DND-41 (cell line): ENCODE results near the gene UBC.

Source experiments
- ATAC-seq: fragments of 200-7000 bp; cut with Tn5 transposase; 3 replicates; pipeline ENCODE4 v1.9.1; 2021; ENCODE audit warnings: low read depth; ENCODE audit not compliant: insufficient read depth
- DNase-seq: peaks from one replicate; pipeline ENCODE4 v3.0.0-alpha.2; 2020
- H2AFZ ChIP-seq: 2 replicates; pipeline ENCODE4 v1.6.0; 2012; ENCODE audit warnings: low read depth, low read length
- H3K27ac ChIP-seq: 2 replicates; pipeline ENCODE4 v1.5.1; 2012; ENCODE audit warnings: low read length, inconsistent platforms
- H3K27me3 ChIP-seq: fragments of 200-600 bp; sonication (generic); 2 replicates; pipeline ENCODE4 v1.6.0; 2012; ENCODE audit warnings: low read length, mild to moderate bottlenecking, inconsistent platforms; ENCODE audit not compliant: insufficient read depth, poor library complexity
- H3K36me3 ChIP-seq: 2 replicates; pipeline ENCODE4 v1.5.1; 2012; ENCODE audit warnings: low read length, inconsistent platforms; ENCODE audit not compliant: insufficient read depth
- H3K4me1 ChIP-seq: 2 replicates; pipeline ENCODE4 v1.5.1; 2012; ENCODE audit warnings: mild to moderate bottlenecking, low read length; ENCODE audit not compliant: insufficient read depth
- H3K4me2 ChIP-seq: 2 replicates; pipeline ENCODE4 v1.6.0; 2012; ENCODE audit warnings: mild to moderate bottlenecking, moderate library complexity, low read length, inconsistent platforms; ENCODE audit not compliant: insufficient read depth
- H3K4me3 ChIP-seq, 2 experiments: fragments of 200-600 bp in 1 of 2; shearing (Covaris generic) in 1 of 2; 2 replicates each; pipeline ENCODE4 v1.5.1; 2012 to 2016; ENCODE audit warnings: inconsistent platforms in 2 of 2, low read length in 2 of 2, mild to moderate bottlenecking in 2 of 2, low read depth in 1 of 2, moderate library complexity in 1 of 2
- H3K79me2 ChIP-seq: 2 replicates; pipeline ENCODE4 v1.6.0; 2012; ENCODE audit warnings: low read length, inconsistent platforms; ENCODE audit not compliant: insufficient read depth
- H3K9ac ChIP-seq: 2 replicates; pipeline ENCODE4 v1.6.0; 2012; ENCODE audit warnings: low read depth, mild to moderate bottlenecking, inconsistent platforms, low read length, moderate library complexity
- H3K9me3 ChIP-seq: 2 replicates; pipeline ENCODE4 v1.5.1; 2012; ENCODE audit warnings: low read length, moderate library complexity, mild to moderate bottlenecking, inconsistent platforms; ENCODE audit not compliant: insufficient read depth, severe bottlenecking
- H4K20me1 ChIP-seq: 2 replicates; pipeline ENCODE4 v1.6.0; 2012; ENCODE audit warnings: low read length; ENCODE audit not compliant: insufficient read depth
- EZH2 ChIP-seq: IDR thresholded peaks from 3 replicates; pipeline ENCODE4 v1.6.1; 2012; ENCODE audit warnings: borderline replicate concordance, low read depth, mild to moderate bottlenecking, moderate library complexity, low read length, inconsistent platforms; ENCODE audit not compliant: severe bottlenecking
- TF ChIP-seq, protein P1 (sequence below): IDR thresholded peaks from 2 replicates; pipeline ENCODE4 v1.5.1; 2012; ENCODE audit warnings: borderline replicate concordance, low read length, moderate library complexity, mild to moderate bottlenecking; ENCODE audit not compliant: poor library complexity, severe bottlenecking; ENCODE audit errors: extremely low read depth

UBC gene

DNA sequence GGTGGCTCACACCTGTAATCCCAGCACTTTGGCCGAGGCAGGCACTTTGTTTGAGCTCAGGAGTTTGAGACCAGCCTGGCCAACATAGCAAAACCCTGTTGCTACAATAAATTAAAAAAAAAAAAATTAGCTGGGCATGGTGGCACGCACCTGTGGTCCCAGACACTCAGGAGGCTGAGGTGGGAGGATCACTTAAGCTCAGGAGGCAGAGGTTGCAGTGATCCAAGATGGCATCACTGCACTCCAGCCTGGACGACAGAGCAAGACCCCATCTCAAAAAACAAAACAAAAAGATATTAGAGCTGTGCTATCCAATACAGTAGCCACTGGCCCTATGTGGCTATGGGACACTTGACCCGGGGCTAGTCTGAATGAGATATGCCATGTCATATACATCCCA, 43.9 kb downstream of the UBC start:
- DNase-seq (no peak), ATAC-seq (no peak)
- TF ChIP-seq, protein P1, sequence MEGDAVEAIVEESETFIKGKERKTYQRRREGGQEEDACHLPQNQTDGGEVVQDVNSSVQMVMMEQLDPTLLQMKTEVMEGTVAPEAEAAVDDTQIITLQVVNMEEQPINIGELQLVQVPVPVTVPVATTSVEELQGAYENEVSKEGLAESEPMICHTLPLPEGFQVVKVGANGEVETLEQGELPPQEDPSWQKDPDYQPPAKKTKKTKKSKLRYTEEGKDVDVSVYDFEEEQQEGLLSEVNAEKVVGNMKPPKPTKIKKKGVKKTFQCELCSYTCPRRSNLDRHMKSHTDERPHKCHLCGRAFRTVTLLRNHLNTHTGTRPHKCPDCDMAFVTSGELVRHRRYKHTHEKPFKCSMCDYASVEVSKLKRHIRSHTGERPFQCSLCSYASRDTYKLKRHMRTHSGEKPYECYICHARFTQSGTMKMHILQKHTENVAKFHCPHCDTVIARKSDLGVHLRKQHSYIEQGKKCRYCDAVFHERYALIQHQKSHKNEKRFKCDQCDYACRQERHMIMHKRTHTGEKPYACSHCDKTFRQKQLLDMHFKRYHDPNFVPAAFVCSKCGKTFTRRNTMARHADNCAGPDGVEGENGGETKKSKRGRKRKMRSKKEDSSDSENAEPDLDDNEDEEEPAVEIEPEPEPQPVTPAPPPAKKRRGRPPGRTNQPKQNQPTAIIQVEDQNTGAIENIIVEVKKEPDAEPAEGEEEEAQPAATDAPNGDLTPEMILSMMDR = no peak
- Histone ChIP-seq H3K9me3 (no peaks in the 10 kb centered on the region), H3K36me3 (no peaks in the 10 kb centered on the region), H3K4me1 (0 out of 2 replicates have a peak, but pooled peaks cover 2% of the 10 kb centered on the region), H3K4me3 (no peak overlapping the region), H3K27me3 (no peaks in the 10 kb centered on the region), H3K27ac (no peak overlapping the region), H4K20me1 (no peaks in the 10 kb centered on the region), H3K4me2 (no peak overlapping the region), H3K79me2 (no peaks in the 10 kb centered on the region), H3K9ac (no peak overlapping the region), H2AFZ (no peak overlapping the region)

DNA sequence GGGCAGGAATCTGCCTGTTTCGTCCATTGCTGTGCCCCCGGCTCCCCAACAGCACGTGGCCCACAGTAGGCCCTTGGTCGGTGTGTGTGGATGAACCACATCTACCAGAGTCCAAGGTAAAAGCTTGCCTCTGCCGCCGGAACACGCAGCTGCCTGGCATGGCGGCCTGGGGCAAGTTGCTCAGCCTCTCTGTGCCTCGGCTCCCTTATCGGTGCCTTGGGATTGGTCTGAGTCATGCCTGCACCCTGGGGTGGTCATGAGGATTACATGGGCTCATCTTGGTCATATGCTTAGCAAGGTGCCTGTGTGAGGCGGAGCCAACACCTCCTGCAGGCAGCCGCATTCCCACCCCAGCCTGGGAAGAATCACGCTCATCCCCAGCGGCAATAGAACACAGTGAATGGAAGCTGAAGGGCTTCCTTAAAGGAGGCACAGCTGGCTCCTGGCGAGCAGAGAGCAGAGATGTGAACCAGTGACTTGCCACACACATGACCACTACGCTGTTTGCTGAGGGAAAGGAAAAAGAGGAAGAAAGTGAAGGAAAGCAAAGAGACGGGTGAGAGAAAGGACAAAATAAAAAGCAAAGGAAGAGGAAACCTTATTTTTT, 45.3 kb downstream of the UBC start:
- Histone ChIP-seq H3K79me2 (no peaks in the 10 kb centered on the region), H3K4me1 (peaks cover 7% of the 10 kb centered on the region), H4K20me1 (no peaks in the 10 kb centered on the region), H3K36me3 (no peaks in the 10 kb centered on the region), H2AFZ (no peak overlapping the region), H3K9ac (no peak overlapping the region), H3K9me3 (no peaks in the 10 kb centered on the region), H3K27ac (no peak overlapping the region), H3K4me2 (no peak overlapping the region), H3K4me3 (no peak overlapping the region), H3K27me3 (no peaks in the 10 kb centered on the region)
- no peak for TF ChIP-seq EZH2
- TF ChIP-seq, protein P1 = no peak
- DNase-seq (no peak), ATAC-seq (no peak)

DNA sequence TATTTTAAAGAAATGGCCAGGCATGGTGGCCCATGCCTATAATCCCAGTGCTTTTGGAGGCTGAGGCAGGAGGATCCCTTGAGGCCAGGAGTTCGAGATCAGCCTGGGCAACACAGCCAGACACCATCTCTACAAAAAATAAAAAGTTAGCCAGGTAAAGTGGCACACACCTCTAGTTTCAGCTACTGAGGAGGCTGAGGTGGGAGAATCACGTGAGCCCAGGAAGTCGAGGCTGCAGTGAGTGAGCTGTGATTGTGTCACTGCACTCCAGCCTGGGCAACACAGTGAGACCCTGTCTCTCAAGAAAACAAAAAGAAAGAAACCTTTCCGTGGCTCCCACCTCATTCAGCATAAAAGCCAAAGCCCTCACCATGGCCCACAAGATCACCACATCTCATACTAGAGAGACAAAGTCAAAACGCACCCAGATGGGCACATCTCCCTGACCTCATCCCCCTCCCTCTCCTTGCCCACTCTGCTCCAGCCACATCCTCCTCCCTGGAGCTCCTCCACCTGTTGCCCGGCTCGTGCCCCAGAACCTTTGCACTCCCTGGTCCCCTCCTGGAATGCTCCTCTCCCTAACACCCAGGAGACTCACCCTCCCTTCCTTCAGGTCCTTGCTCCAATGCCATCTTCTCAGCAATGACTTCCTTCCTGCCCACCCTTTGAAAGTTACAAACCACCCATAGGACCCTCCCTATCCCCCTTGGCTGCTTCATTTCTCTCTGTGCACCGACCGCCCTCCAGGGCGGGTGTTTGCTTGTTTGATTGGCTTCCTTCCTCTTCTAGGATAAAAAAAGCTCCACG, 46.0 kb downstream of the UBC start:
- Histone ChIP-seq H4K20me1 (no peaks in the 10 kb centered on the region), H3K79me2 (peaks cover 2% of the 10 kb centered on the region; the same call in 1 of the 2 replicates), H3K4me2 (no peak overlapping the region), H3K9me3 (no peaks in the 10 kb centered on the region), H2AFZ (no peak overlapping the region), H3K36me3 (no peaks in the 10 kb centered on the region), H3K27ac (no peak overlapping the region), H3K9ac (no peak overlapping the region), H3K4me3 (no peak overlapping the region), H3K4me1 (peaks cover 10% of the 10 kb centered on the region), H3K27me3 (no peaks in the 10 kb centered on the region)
- ATAC-seq = no peak
- DNase-seq = no peak
- TF ChIP-seq EZH2 = no peak
- TF ChIP-seq, protein P1 = no peak
